GM23338 (cell line): ENCODE results near the gene CNTNAP2.

Experiments used
- CREB1 ChIP-seq: fragments of 250-450 bp; sonication (Bioruptor Pico); IDR thresholded peaks from 2 replicates; pipeline ENCODE4 v1.5.0; 2020; ENCODE audit warnings: low read depth, mild to moderate bottlenecking, moderate library complexity
- CTCF ChIP-seq, 2 experiments: fragments of 200-600 bp in 1 of 2; sonication (generic) in 1 of 2; conservative IDR thresholded peaks; 2 replicates each; pipeline versions ENCODE4 v1.5.1 to v1.6.1; 2016 to 2017; ENCODE audit warnings: antibody characterized with exemption in 2 of 2, low read depth in 2 of 2, mild to moderate bottlenecking in 2 of 2, moderate library complexity in 1 of 2
- EZH2 ChIP-seq: fragments of 200-600 bp; sonication (generic); IDR thresholded peaks from one replicate; pipeline ENCODE4 v1.8.0; 2017; ENCODE audit warnings: antibody characterized with exemption, mild to moderate bottlenecking, low read depth; ENCODE audit not compliant: unreplicated experiment
- EZH2phosphoT487 ChIP-seq: fragments of 200-600 bp; sonication (generic); IDR thresholded peaks from one replicate; pipeline ENCODE4 v1.8.1; 2018; ENCODE audit warnings: antibody characterized with exemption; ENCODE audit not compliant: unreplicated experiment
- JUNB ChIP-seq: IDR thresholded peaks from one replicate; pipeline ENCODE4 v1.6.1; 2016; ENCODE audit warnings: antibody characterized with exemption; ENCODE audit not compliant: unreplicated experiment
- NANOG ChIP-seq: IDR thresholded peaks from 2 replicates; pipeline ENCODE4 v1.6.1; 2016; ENCODE audit warnings: antibody characterized with exemption, borderline replicate concordance
- POLR2AphosphoS5 ChIP-seq: IDR thresholded peaks from 2 replicates; pipeline ENCODE4 v1.6.1; 2016; ENCODE audit warnings: antibody characterized with exemption, low read depth
- REST ChIP-seq: IDR thresholded peaks from one replicate; pipeline ENCODE4 v1.6.1; 2018; ENCODE audit warnings: antibody characterized with exemption; ENCODE audit not compliant: unreplicated experiment
- STAT1 ChIP-seq: IDR thresholded peaks from one replicate; pipeline ENCODE4 v1.6.1; 2016; ENCODE audit warnings: antibody characterized with exemption; ENCODE audit not compliant: unreplicated experiment
- TF ChIP-seq, protein P1 (sequence below): IDR thresholded peaks from 2 replicates; pipeline ENCODE4 v1.6.1; 2016; ENCODE audit warnings: antibody characterized with exemption

DNA sequence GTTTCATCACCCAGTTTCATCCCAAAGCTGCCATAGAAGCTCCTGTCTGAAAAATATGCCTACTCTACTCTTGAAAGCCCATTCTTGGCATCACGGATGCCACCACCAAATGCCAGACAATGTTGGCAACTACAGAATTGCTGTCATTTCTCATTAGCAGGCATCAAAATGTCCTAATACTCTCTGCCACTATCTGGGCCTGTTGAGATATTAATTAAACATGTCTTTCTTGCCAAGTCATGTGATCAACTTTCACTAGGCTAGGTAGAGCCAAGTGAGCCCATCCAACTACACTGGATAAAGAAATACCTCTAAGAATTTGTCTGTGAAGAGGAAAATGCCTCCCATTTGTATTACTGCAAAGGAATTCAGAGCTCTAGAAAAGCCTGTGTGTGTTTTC is 1380.6 kb downstream of the CNTNAP2 start:
- TF ChIP-seq CTCF (conservative IDR thresholded peaks at IDR 0.05; ENCODE audit: low read depth in 2 of 2) (no peak), POLR2AphosphoS5 (no peak), EZH2 (no peak), STAT1 (no peak), EZH2phosphoT487 (no peak), REST (no peak), NANOG (no peak), CREB1 (CRISPR knock-in tag) (no peak), JUNB (no peak)
- TF ChIP-seq, protein P1, sequence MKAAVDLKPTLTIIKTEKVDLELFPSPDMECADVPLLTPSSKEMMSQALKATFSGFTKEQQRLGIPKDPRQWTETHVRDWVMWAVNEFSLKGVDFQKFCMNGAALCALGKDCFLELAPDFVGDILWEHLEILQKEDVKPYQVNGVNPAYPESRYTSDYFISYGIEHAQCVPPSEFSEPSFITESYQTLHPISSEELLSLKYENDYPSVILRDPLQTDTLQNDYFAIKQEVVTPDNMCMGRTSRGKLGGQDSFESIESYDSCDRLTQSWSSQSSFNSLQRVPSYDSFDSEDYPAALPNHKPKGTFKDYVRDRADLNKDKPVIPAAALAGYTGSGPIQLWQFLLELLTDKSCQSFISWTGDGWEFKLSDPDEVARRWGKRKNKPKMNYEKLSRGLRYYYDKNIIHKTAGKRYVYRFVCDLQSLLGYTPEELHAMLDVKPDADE = no peak
